IMR-90 (cell line): ENCODE measurements around the gene CEMIP2.

Experiments
- CHD1 ChIP-seq: IDR thresholded peaks from 2 replicates; pipeline ENCODE4 v1.6.1; 2012; ENCODE audit warnings: low read depth, low read length, improper control_type of control experiment
- FOS ChIP-seq: fragments of 150-350 bp; IDR thresholded peaks from 2 replicates; pipeline ENCODE4 v1.6.1; 2016; ENCODE audit warnings: low read depth, low read length
- POLR2A ChIP-seq: IDR thresholded peaks from 2 replicates; pipeline ENCODE4 v1.6.1; 2012; ENCODE audit warnings: mild to moderate bottlenecking, low read depth, low read length
- TF ChIP-seq, protein P1 (sequence below): conservative IDR thresholded peaks from 2 replicates; pipeline ENCODE4 v1.5.1; 2012; ENCODE audit warnings: mild to moderate bottlenecking, low read depth, low read length, improper control_type of control experiment

DNA sequence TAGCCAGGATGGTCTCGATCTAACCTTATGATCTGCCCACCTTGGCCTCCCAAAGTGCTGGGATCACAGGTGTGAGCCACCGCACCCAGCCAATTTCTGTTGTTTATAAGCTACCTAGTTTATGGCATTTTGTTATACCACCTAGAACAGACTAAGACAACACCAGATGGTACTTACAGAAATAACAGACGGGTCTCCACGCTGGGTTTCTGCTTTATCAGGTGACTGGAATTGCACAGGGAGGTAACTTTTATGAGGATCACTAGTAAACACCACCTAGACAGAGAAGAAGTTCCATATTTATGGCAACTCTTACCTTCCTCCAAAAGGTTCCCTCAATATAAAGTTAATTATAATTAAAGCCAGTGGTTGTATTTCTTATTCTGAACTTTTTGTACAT, 74.0 kb downstream of the CEMIP2 start:
- TF ChIP-seq FOS, result no peak
- TF ChIP-seq, protein P1, sequence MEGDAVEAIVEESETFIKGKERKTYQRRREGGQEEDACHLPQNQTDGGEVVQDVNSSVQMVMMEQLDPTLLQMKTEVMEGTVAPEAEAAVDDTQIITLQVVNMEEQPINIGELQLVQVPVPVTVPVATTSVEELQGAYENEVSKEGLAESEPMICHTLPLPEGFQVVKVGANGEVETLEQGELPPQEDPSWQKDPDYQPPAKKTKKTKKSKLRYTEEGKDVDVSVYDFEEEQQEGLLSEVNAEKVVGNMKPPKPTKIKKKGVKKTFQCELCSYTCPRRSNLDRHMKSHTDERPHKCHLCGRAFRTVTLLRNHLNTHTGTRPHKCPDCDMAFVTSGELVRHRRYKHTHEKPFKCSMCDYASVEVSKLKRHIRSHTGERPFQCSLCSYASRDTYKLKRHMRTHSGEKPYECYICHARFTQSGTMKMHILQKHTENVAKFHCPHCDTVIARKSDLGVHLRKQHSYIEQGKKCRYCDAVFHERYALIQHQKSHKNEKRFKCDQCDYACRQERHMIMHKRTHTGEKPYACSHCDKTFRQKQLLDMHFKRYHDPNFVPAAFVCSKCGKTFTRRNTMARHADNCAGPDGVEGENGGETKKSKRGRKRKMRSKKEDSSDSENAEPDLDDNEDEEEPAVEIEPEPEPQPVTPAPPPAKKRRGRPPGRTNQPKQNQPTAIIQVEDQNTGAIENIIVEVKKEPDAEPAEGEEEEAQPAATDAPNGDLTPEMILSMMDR, result no peak
- no peak for TF ChIP-seq POLR2A
- no peak for TF ChIP-seq CHD1
